HG03342 (cell line): ENCODE measurements around the gene FLNB.

Experiments used
- ATAC-seq: cut with Tn5 transposase; IDR thresholded peaks from one replicate; pipeline ENCODE4 v1.9.1; 2021; ENCODE audit warnings: mild to moderate bottlenecking, moderate library complexity; ENCODE audit not compliant: unreplicated experiment

The FLNB gene

GRCh38 chr3:58072052-58072762, 64.0 kb downstream of the FLNB start:
- ATAC-seq: no peak

GRCh38 chr3:58072763-58073130, 64.5 kb downstream of the FLNB start:
- ATAC-seq: no peak

GRCh38 chr3:58073301-58074108, 65.3 kb downstream of the FLNB start:
- peak; percentile 51 for ATAC-seq

- ATAC-seq: peak; percentile 62
These were observed 66.0 kb downstream of the FLNB start for GRCh38 chr3:58074116-58074715.

GRCh38 chr3:58074997-58075396, 66.8 kb downstream of the FLNB start:
- ATAC-seq: no peak

GRCh38 chr3:58077596-58078285, 69.5 kb downstream of the FLNB start:
- no peak for ATAC-seq

GRCh38 chr3:58078610-58079009, 70.4 kb downstream of the FLNB start:
- ATAC-seq: no peak

- ATAC-seq: no peak
These were observed 71.6 kb downstream of the FLNB start for GRCh38 chr3:58079773-58080172.

- no peak for ATAC-seq
These were observed 73.8 kb downstream of the FLNB start for GRCh38 chr3:58082047-58082446.

GRCh38 chr3:58084166-58084565, 75.9 kb downstream of the FLNB start:
- no peak for ATAC-seq

GRCh38 chr3:58084788-58085543, 76.7 kb downstream of the FLNB start:
- peak; percentile 82 for ATAC-seq

- peak; percentile 37 for ATAC-seq
These were observed 77.4 kb downstream of the FLNB start for GRCh38 chr3:58085616-58086015.

GRCh38 chr3:58088501-58088900, 80.3 kb downstream of the FLNB start:
- no peak for ATAC-seq

GRCh38 chr3:58090351-58090750, 82.1 kb downstream of the FLNB start:
- ATAC-seq: no peak

GRCh38 chr3:58092521-58092920, 84.3 kb downstream of the FLNB start:
- ATAC-seq: no peak

- ATAC-seq: no peak
These were observed 85.5 kb downstream of the FLNB start for GRCh38 chr3:58093574-58094195.

- no peak for ATAC-seq
These were observed 86.4 kb downstream of the FLNB start for GRCh38 chr3:58094657-58095056.

GRCh38 chr3:58095603-58096138, 87.4 kb downstream of the FLNB start:
- ATAC-seq: no peak

GRCh38 chr3:58098531-58098930, 90.3 kb downstream of the FLNB start:
- ATAC-seq: no peak

GRCh38 chr3:58099865-58100264, 91.6 kb downstream of the FLNB start:
- ATAC-seq: no peak
